SK-N-SH treated with all-trans-retinoic acid at 6 μM for 48 hours (cell line): ENCODE measurements around the gene PAK2.

Experiments used
- ARNTL ChIP-seq: fragments of 450-650 bp; formaldehyde crosslinking; IDR thresholded peaks from 2 replicates; pipeline ENCODE4 v1.5.0; 2020; ENCODE audit warnings: low read depth, mild to moderate bottlenecking, moderate library complexity, borderline replicate concordance
- CREB5 ChIP-seq: fragments of 250-450 bp; sonication (Bioruptor Pico); IDR thresholded peaks from 2 replicates; pipeline ENCODE4 v1.5.1; 2020; ENCODE audit warnings: low read depth, mild to moderate bottlenecking, moderate library complexity
- ESRRG ChIP-seq: fragments of 250-450 bp; sonication (Bioruptor Pico); IDR thresholded peaks from 2 replicates; pipeline ENCODE4 v1.6.1; 2021; ENCODE audit warnings: mild to moderate bottlenecking
- POU6F1 ChIP-seq: fragments of 250-450 bp; sonication (Bioruptor Pico); IDR thresholded peaks from 2 replicates; pipeline ENCODE4 v1.8.0; 2021; ENCODE audit warnings: low read depth, mild to moderate bottlenecking, moderate library complexity, borderline replicate concordance
- PPARA ChIP-seq: fragments of 250-450 bp; sonication (Bioruptor Pico); IDR thresholded peaks from 2 replicates; pipeline ENCODE4 v1.5.0; 2020; ENCODE audit warnings: mild to moderate bottlenecking, borderline replicate concordance
- RARB ChIP-seq: fragments of 250-450 bp; sonication (Bioruptor Pico); IDR thresholded peaks from 2 replicates; pipeline ENCODE4 v1.8.0; 2021; ENCODE audit warnings: mild to moderate bottlenecking, moderate library complexity
- TCF4 ChIP-seq: fragments of 250-450 bp; sonication (Bioruptor Pico); IDR thresholded peaks from 2 replicates; pipeline ENCODE4 v1.8.0; 2021; ENCODE audit warnings: mild to moderate bottlenecking, moderate library complexity, borderline replicate concordance
- ZC3H10 ChIP-seq: fragments of 250-450 bp; sonication (Bioruptor Pico); IDR thresholded peaks from 2 replicates; pipeline ENCODE4 v1.5.1; 2021; ENCODE audit warnings: mild to moderate bottlenecking, moderate library complexity
- ZFP3 ChIP-seq: fragments of 250-450 bp; sonication (Bioruptor Pico); IDR thresholded peaks from 2 replicates; pipeline ENCODE4 v1.5.0; 2020; ENCODE audit warnings: mild to moderate bottlenecking, moderate library complexity
- ZNF565 ChIP-seq: fragments of 450-650 bp; formaldehyde crosslinking; conservative IDR thresholded peaks from 2 replicates; pipeline ENCODE4 v1.5.0; 2020; ENCODE audit warnings: low read depth, mild to moderate bottlenecking, moderate library complexity

GRCh38 chr3:196804773-196805172, 65.1 kb downstream of the PAK2 start:
- no peak for TF ChIP-seq CREB5 (CRISPR knock-in tag)
- no peak for TF ChIP-seq ZNF565 (CRISPR knock-in tag)
- TF ChIP-seq RARB (CRISPR knock-in tag) = no peak
- no peak for TF ChIP-seq ZC3H10 (CRISPR knock-in tag)
- no peak for TF ChIP-seq PPARA
- TF ChIP-seq ESRRG (CRISPR knock-in tag) = no peak
- TF ChIP-seq ZFP3 (CRISPR knock-in tag) = no peak
- TF ChIP-seq TCF4 (CRISPR knock-in tag) = no peak
- no peak for TF ChIP-seq ARNTL (CRISPR knock-in tag)
- TF ChIP-seq POU6F1 (CRISPR knock-in tag) = no peak
